GM18858 (cell line): ENCODE results near the gene PRPF38A.

Experiments
- ATAC-seq: cut with Tn5 transposase; IDR thresholded peaks from one replicate; pipeline ENCODE4 v1.9.1; 2021; ENCODE audit not compliant: unreplicated experiment

PRPF38A gene

GRCh38 chr1:52399629-52400028, 4.8 kb upstream of the PRPF38A start:
- no peak for ATAC-seq

DNA sequence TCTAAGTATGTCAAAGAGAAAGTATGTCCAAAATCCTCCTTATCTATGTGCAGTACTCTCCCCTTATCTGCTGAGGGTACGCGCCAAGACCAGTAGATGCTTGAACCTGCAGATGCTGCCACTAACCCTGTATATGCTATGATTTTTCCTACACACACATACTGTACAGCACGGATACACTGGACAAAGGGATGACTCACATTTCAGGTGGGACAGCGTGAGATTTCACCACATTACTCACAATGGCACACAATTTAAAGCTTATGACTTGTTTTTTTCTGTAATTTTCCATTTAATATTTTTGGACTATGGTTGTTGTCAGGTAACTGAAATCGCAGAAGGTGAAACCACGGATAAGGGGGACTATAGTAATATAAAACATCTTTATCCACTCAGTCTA, 4.3 kb upstream of the PRPF38A start:
- no peak for ATAC-seq

GRCh38 chr1:52402860-52403240, 1.6 kb upstream of the PRPF38A start:
- ATAC-seq: no peak

- peak; percentile 30 for ATAC-seq
Observed at GRCh38 chr1:52403566-52404115, 761 bp upstream of the PRPF38A start.

DNA sequence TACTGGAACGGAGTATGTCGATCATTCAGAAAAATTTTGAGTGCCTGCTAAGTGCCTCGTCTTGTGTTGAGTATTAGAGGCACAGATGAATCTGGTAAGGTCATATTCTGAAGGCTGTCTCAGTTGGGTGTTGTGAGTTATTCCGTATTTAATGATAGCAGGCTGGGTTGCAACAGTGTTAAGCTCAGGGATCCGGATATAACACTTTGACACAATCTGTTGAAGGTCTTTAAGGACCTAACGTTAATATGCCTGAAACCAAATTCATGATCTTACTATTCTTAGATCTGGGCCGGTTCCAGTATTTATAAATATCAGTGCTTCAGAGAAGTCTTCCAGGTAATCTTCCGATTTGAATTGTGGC, 555 bp downstream of the PRPF38A start:
- ATAC-seq: no peak

DNA sequence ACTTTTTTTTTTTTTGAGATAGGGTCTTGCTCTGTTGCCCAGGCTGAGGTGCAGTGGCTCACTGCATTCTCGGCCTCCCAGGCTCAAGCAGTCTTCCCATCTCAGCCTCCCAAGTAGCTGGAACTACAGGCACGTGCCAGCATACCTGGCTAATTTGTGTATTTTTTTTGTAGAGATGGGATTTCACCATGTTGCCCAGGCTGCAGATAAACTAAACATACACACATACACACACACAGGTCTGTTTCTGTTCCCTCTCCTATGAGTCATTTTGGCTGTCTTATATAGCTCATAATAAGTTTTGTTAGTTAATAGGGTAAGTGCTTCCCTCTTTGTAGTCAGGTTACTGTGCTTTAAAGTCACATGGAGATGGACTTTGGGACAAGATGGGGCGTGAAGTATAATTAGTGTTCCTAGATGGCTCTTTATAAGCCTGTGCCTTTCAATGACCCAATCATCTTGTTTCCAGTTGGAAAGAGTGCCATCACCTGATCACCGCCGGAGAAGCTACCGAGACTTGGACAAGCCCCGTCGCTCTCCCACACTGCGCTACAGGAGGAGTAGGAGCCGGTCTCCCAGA, 9.1 kb downstream of the PRPF38A start:
- ATAC-seq: no peak

DNA sequence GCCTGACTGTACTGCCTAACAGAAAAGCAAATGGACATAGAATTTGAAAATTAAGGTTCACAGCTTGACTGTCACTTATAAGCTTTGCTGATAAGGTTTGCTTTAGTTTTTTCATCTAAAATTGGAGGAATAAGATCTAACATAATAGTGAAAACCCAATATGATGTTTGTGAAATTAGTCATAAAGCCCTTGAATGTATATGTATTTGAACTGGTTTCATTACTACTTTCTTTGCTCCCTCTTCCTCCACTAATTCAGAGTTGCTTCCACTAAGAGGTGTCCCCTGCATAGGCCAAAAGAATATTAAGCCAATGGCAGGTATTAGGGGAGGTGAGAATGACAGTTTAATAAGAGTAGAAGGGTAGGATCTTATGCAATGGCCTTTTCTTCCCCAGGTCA, 10.5 kb downstream of the PRPF38A start:
- ATAC-seq: no peak

GRCh38 chr1:52416811-52417210, 12.4 kb downstream of the PRPF38A start:
- no peak for ATAC-seq

- ATAC-seq: no peak
Observed at GRCh38 chr1:52420713-52421112, 16.3 kb downstream of the PRPF38A start.

- no peak for ATAC-seq
Observed at GRCh38 chr1:52423055-52423454, 18.7 kb downstream of the PRPF38A start.

GRCh38 chr1:52423771-52424170, 19.4 kb downstream of the PRPF38A start:
- ATAC-seq: no peak

DNA sequence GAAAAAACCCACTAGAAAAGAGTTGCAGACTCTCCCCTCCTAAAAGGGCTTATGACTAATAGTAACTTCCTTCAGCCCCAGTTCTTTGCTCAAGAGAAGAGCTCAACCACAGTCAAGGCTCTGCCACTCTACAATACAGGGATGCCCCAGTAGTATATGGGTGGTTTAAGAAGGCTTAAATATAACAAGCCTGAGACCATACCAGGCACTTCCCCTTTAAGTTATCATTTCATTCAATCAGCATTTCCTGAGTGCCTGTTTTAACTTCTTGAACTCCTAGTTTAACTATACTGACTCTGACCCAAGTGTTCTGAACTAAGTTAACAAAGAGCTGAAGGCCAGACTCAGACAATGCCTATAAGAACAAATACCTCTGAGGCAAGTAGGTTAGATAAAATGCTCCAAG, 19.8 kb downstream of the PRPF38A start:
- no peak for ATAC-seq

DNA sequence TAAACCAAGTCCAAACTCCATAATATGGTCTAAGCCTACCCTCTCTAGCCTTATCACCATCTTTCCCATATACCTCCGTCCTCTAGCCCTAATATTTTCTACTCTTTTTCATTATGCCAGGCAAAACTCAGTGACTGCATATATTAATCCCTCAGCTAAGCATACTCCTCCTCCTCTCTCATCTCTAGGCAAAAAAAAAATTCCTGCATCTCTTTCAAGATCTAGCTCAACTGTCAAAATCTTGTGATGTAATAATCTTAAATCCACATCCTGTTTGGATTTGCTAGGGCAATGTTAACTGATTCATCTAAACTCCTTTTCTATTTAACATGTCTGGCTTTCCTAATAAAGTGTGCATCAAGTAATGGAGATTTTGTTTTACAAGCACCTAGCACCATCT, 20.4 kb downstream of the PRPF38A start:
- no peak for ATAC-seq

GRCh38 chr1:52426371-52426770, 22.0 kb downstream of the PRPF38A start:
- no peak for ATAC-seq

- no peak for ATAC-seq
Observed at GRCh38 chr1:52427152-52427551, 22.8 kb downstream of the PRPF38A start.

DNA sequence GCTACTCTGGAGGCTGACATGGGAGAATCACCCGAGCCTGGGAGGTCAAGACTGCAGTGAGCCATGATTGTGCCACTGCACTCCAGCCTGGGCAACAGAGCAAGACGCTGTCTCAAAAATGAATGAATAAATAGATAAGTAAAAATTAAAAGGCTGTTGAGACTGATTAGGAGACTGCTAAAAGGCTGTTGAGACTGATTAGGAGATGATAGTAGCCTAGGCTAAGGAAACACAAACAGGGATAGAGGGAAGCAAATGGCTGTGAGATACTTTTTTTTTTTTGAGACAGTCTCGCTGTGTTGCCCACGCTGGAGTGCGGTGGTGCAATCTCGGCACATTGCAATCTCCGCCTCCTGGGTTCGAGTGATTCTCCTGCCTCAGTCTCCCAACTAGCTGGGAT, 28.4 kb downstream of the PRPF38A start:
- no peak for ATAC-seq

- ATAC-seq: no peak
Observed at GRCh38 chr1:52435211-52435610, 30.8 kb downstream of the PRPF38A start.

DNA sequence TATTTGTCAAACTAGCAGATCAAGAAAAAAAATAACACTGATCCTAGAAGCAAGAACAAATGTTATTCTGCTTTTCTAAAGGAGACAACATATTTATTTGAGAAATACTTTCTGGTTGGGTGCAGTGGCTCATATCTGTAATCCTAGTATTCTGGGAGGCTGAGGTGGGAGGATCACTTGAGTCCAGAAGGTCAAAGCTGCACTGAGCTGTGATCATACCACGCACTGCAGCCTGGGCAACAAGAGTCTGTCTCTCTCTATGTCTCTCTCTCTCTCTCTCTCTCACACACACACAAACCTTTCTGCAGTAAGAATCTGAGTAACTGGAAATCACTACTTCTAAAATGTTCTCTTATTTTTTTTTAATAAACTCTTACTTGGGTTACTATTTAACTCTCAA, 31.2 kb downstream of the PRPF38A start:
- no peak for ATAC-seq

- ATAC-seq: no peak
Observed at GRCh38 chr1:52436817-52437216, 32.4 kb downstream of the PRPF38A start.

GRCh38 chr1:52439976-52440375, 35.6 kb downstream of the PRPF38A start:
- ATAC-seq: no peak

- no peak for ATAC-seq
Observed at GRCh38 chr1:52444463-52444862, 40.1 kb downstream of the PRPF38A start.

GRCh38 chr1:52454127-52454526, 49.7 kb downstream of the PRPF38A start:
- no peak for ATAC-seq

GRCh38 chr1:52454779-52455178, 50.4 kb downstream of the PRPF38A start:
- no peak for ATAC-seq
